H54 (cell line): ENCODE data around the gene MZT2B.
"Not testable (repeated sequence)": the region's sequence is repeated elsewhere in the genome, so short reads cannot be mapped to it uniquely, and the experiment has no call there.

ENCODE experiments used
- DNase-seq: peaks from one replicate; pipeline ENCODE4 v3.0.0; 2011; ENCODE audit warnings: low spot score, mixed read lengths; ENCODE audit not compliant: insufficient read length
- FAIRE-seq: peaks from 3 replicates; lab custom pipeline; 2011; peaks lifted over from hg19 to GRCh38; lab: Jason Lieb, UNC
- POLR2A ChIP-seq: IDR thresholded peaks from 2 replicates; pipeline ENCODE4 v1.6.1; 2011; ENCODE audit warnings: low read depth, mild to moderate bottlenecking, low read length

The MZT2B gene

GRCh38 chr2:130222523-130222922 lies 40.5 kb downstream of the MZT2B start:
- FAIRE-seq, DNase-seq: not testable (repeated sequence)

GRCh38 chr2:130228005-130228404 lies 45.9 kb downstream of the MZT2B start:
- not testable (repeated sequence) for DNase-seq, FAIRE-seq

- not testable (repeated sequence) for FAIRE-seq, DNase-seq
Measured at GRCh38 chr2:130228467-130229160, 46.6 kb downstream of the MZT2B start.

- not testable (repeated sequence) for FAIRE-seq, DNase-seq
Measured at GRCh38 chr2:130229161-130229510, 47.1 kb downstream of the MZT2B start.

- not testable (repeated sequence) for FAIRE-seq, DNase-seq
Measured at GRCh38 chr2:130230376-130230775, 48.3 kb downstream of the MZT2B start.

GRCh38 chr2:130230907-130231306 lies 48.8 kb downstream of the MZT2B start:
- not testable (repeated sequence) for DNase-seq, FAIRE-seq

- DNase-seq (no peak), FAIRE-seq (no peak)
Measured at GRCh38 chr2:130231656-130232055, 49.6 kb downstream of the MZT2B start.

GRCh38 chr2:130233066-130233465 lies 51.0 kb downstream of the MZT2B start:
- FAIRE-seq, DNase-seq: not testable (repeated sequence)

More at GRCh38 chr2:130231656-130232055, 49.6 kb downstream of the MZT2B start:
- TF ChIP-seq POLR2A, result no peak

- FAIRE-seq, result peak; percentile 60
Measured at GRCh38 chr2:130239581-130239980, 57.5 kb downstream of the MZT2B start.

More at GRCh38 chr2:130239581-130239980, 57.5 kb downstream of the MZT2B start:
- DNase-seq, result not testable (repeated sequence)
